Heart left ventricle (tissue), 16 donors: Measurements from ENCODE around the gene LRIG1. TPM values are rescaled to one million over a fixed set of nuclear protein-coding genes. Genes with fewer than 3 reads are reported as not detected.

Experiments
- ATAC-seq, 4 donors: fragments of 200-7000 bp; cut with Tn5 transposase; one replicate each; pipeline ENCODE4 v1.9.1; 2020 to 2022; ENCODE audit warnings: moderate library complexity in 4 of 4, mild to moderate bottlenecking in 3 of 4, moderate number of reproducible peaks in 1 of 4
- DNase-seq, 5 donors: peaks; one replicate each; pipeline ENCODE4 v3.0.0-alpha.2; 2020
- H3K27ac ChIP-seq, 12 donors: fragments of 200-600 bp; sonication (generic) in 4 of 12; one replicate each; pipeline versions ENCODE4 v1.5.0 to v1.8.0; 2016 to 2022; ENCODE audit warnings: mild to moderate bottlenecking in 2 of 12
- H3K27me3 ChIP-seq, 9 donors: fragments of 200-600 bp; sonication (generic) in 2 of 9; one replicate each; pipeline versions ENCODE4 v1.5.1 to v1.8.0; 2016 to 2022; ENCODE audit warnings: mild to moderate bottlenecking in 3 of 9
- H3K36me3 ChIP-seq, 9 donors: fragments of 200-600 bp; sonication (generic) in 2 of 9; one replicate each; pipeline versions ENCODE4 v1.5.0 to v1.8.0; 2018 to 2022; ENCODE audit warnings: mild to moderate bottlenecking in 2 of 9
- H3K4me1 ChIP-seq, 12 donors: fragments of 200-600 bp; sonication (generic) in 4 of 12; one replicate each; pipeline versions ENCODE4 v1.5.0 to v1.8.0; 2016 to 2022; ENCODE audit warnings: mild to moderate bottlenecking in 3 of 12
- H3K4me3 ChIP-seq, 12 donors: fragments of 200-600 bp; sonication (generic) in 4 of 12; one replicate each; pipeline versions ENCODE4 v1.5.0 to v1.8.0; 2017 to 2022; ENCODE audit warnings: mild to moderate bottlenecking in 9 of 12, moderate library complexity in 4 of 12
- H3K9me3 ChIP-seq, 12 donors: fragments of 200-600 bp; sonication (generic) in 4 of 12; one replicate each; pipeline versions ENCODE4 v1.5.0 to v1.8.0; 2016 to 2022; ENCODE audit warnings: mild to moderate bottlenecking in 1 of 12
- POLR2A ChIP-seq, 2 donors: fragments of 450-650 bp; IDR thresholded peaks; one replicate each; pipeline ENCODE4 v1.6.1; 2017; ENCODE audit warnings: antibody characterized with exemption in 2 of 2, mild to moderate bottlenecking in 2 of 2, moderate library complexity in 2 of 2
- WGBS, 4 donors: extraction: QIAGEN DNeasy Blood & Tissue Kit in 2 of 4; methylation state at CpG; one replicate each; pipeline versions ENCODE4 v1.1.5 to v1.1.7; 2013 to 2018; 5-methylcytosine and 5-hydroxymethylcytosine counted together
- intact Hi-C, 10 donors: fragments of 100-400 bp; cut with DNase I; formaldehyde crosslinking; loops; one replicate each; pipeline versions ENCODE4 v1.11.1 to v1.14.2; 2022
- polyA plus RNA-seq, 2 donors: library from polyadenylated mRNA; stranded (reverse); fragments of 200-250 nt; gene quantifications; one replicate each; pipeline ENCODE4 v1.2.3, GENCODE V29; 2013
- total RNA-seq, 9 donors: library from RNA; depleted of rRNA in 2 of 9; stranded (reverse); fragments of >200 nt in 2 of 9; fragmentation: NEBNext Ultra II Directional in 3 of 9; extraction: Animal tissue kit (Norgen Biotek cat#: 25700) in 3 of 9; gene quantifications; one replicate each; pipeline versions ENCODE4 v1.1.0 to v1.2.4, GENCODE V29; 2016 to 2023
- TF ChIP-seq, protein P1 (sequence below), 12 donors: fragments of 200-600 bp; sonication (generic) in 4 of 12; IDR thresholded peaks; one replicate each; pipeline versions ENCODE4 v1.5.0 to v1.8.0; 2018 to 2022; ENCODE audit warnings: antibody characterized with exemption in 12 of 12, mild to moderate bottlenecking in 5 of 12
- donor health status: ischemic (EF 13 %, LVEDD 7.1; RV severe dilation, severe dysfunction).
- donor health status: healthy with polysubstance abuse.
- donor health status: DM: no; HTN: yes; CAD: no.
- donor health status: DM: no; HTN: no; CAD: no.
- donor health status: ischemic (EF 25% LVEDD 6.9; RV normal size, moderate dysfunction).
- donor health status: ischemic (EF 25% LVEDD 5.7; RV mildly dilated, moderate dysfunction).
- donor health status: healthy.
- donor health status: DM: yes; HTN: yes; CAD: no.
- donor health status: ischemic (EF 35%, LVEDD 5.7; RV mildly dilated, moderate dysfunction).
- donor health status: nonischemic (EF 11% LVEDD 7.7; RV severe dilation, severe dysfunction).
- donor health status: DM: yes; HTN: yes; CAD: no.
- donor health status: PGD.
- donor health status: ischemic (EF 29% LVEDD 5.4; RV normal size, mild dysfunction).
- donor health status: nonischemic (EF 23%, LVEDD 6.1; RV moderate dilation, normal function).

LRIG1 gene
- total and polyA plus RNA-seq, 11 donors, result 42.3 to 161 (median 88.8) TPM

DNA sequence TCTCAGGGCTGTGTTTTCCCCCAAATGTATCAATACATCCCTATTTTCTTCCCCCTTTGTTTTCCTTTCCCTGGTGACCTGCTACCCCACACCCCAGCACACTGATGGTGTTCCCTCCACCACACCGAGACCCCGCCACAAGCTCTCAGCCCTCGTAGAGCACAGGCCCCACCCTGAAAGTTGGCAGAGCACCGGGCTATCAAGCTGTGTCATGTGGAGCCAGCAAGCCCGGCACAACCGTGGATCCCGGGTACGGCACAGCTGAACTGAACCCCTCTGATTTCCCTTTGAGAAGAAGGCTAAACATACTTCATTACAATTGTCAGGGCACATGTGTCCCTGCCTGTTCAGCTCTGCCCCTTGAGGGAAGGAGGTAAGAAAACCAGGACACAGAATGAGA, 69.9 kb downstream of the LRIG1 start:
- Histone ChIP-seq H3K36me3 (no peaks in the 10 kb centered on the region), H3K27me3 (no peaks in the 10 kb centered on the region), H3K4me1 (peaks cover 3 to 86% (median 63%) of the 10 kb centered on the region in 12 donors), H3K9me3 (no peaks in the 10 kb centered on the region), H3K4me3 (no peak overlapping the region), H3K27ac (peak overlapping the region in 5 of 12 donors; percentile 1 to 81 (median 26))
- ATAC-seq (no peak), DNase-seq (no peak)
- intact Hi-C loops, result no loop called here
- no peak for TF ChIP-seq POLR2A (IDR thresholded peaks at IDR 0.05)
- TF ChIP-seq, protein P1, sequence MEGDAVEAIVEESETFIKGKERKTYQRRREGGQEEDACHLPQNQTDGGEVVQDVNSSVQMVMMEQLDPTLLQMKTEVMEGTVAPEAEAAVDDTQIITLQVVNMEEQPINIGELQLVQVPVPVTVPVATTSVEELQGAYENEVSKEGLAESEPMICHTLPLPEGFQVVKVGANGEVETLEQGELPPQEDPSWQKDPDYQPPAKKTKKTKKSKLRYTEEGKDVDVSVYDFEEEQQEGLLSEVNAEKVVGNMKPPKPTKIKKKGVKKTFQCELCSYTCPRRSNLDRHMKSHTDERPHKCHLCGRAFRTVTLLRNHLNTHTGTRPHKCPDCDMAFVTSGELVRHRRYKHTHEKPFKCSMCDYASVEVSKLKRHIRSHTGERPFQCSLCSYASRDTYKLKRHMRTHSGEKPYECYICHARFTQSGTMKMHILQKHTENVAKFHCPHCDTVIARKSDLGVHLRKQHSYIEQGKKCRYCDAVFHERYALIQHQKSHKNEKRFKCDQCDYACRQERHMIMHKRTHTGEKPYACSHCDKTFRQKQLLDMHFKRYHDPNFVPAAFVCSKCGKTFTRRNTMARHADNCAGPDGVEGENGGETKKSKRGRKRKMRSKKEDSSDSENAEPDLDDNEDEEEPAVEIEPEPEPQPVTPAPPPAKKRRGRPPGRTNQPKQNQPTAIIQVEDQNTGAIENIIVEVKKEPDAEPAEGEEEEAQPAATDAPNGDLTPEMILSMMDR (IDR thresholded peaks at IDR 0.05), result no peak
- 69 to 85% (median 76%) methylated on average over 8 of the region's 8 CpGs for WGBS, 4 donors

DNA sequence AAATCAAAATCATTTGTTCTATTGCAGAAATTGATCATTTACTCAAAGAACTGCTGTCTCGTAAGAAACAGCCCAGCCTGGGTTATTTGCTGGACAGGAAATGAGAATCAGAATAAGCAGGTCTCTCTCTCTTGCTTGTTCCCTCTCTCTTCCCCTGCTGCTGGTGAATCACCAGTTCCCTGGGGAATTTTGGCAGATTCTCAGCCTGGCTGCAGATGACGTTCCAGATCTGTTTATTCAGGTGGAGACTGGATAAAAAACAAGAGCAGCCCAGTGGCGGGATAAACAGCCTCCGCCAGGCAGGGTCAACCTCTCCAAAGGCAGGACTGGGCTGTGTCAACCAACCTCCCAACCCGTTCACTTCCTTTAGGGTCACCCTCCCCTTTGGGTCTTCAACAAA, 72.1 kb downstream of the LRIG1 start:
- no peak for TF ChIP-seq POLR2A (IDR thresholded peaks at IDR 0.05)
- TF ChIP-seq, protein P1 (IDR thresholded peaks at IDR 0.05), result no peak
- Histone ChIP-seq H3K36me3 (no peaks in the 10 kb centered on the region), H3K9me3 (no peaks in the 10 kb centered on the region), H3K4me3 (no peak overlapping the region), H3K27me3 (no peaks in the 10 kb centered on the region), H3K27ac (peak overlapping the region; percentile 34 to 81 (median 66)), H3K4me1 (peaks cover 3 to 96% (median 77%) of the 10 kb centered on the region in 12 donors)
- intact Hi-C loops, result loop anchor here in 1 of 10 donors (2.0 kb wide), 1 partner anchor 18 kb away; no protein-coding TSS in a partner anchor
- ATAC-seq (peak; percentile 57 to 77 (median 70)), DNase-seq (peak; percentile 75 to 87 (median 82))
- WGBS, 4 donors, result 11 to 17% (median 14%) methylated on average over 5 of the region's 5 CpGs

DNA sequence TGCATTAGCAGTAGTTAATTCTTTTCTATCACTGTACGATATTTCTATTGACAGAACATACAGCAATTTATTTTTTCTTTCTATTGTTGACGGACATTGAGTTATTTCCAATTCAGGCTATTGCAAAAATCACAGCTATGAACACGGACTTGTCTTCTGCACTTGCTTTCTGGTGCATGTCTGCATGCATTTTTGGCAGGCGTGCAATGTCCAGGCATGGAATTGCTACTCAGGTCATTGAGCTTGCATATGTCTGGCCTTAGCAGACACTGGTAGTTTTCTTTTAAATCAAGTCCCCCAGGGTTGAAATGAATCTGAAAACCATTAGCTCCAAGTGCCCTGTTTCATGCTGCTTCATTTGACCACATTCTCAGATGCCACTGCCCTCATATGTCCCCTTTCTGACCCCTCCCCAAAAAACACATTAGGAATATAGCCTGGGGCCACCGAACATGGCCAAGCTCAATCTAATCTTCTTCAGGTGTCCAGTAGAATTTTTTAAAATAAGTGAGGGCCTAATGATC, 72.8 kb downstream of the LRIG1 start:
- ATAC-seq, result no peak
- H3K4me1 ChIP-seq, result peaks cover under 1 to 96% (median 71%) of the 10 kb centered on the region in 12 donors
- WGBS, 4 donors, result 62 to 70% (median 67%) methylated on average over 5 of the region's 5 CpGs
- H3K9me3 ChIP-seq, result no peaks in the 10 kb centered on the region
- TF ChIP-seq, protein P1 (IDR thresholded peaks at IDR 0.05), result no peak
- no peak for TF ChIP-seq POLR2A (IDR thresholded peaks at IDR 0.05)
- H3K36me3 ChIP-seq, result no peaks in the 10 kb centered on the region
- peak overlapping the region in 11 of 12 donors; percentile 46 to 81 (median 69) for H3K27ac ChIP-seq
- intact Hi-C loops, result loop anchor here in 1 of 10 donors (2.0 kb wide), 1 partner anchor 17 kb away; no protein-coding TSS in a partner anchor
- no peak for DNase-seq
- no peaks in the 10 kb centered on the region for H3K27me3 ChIP-seq
- no peak overlapping the region for H3K4me3 ChIP-seq

DNA sequence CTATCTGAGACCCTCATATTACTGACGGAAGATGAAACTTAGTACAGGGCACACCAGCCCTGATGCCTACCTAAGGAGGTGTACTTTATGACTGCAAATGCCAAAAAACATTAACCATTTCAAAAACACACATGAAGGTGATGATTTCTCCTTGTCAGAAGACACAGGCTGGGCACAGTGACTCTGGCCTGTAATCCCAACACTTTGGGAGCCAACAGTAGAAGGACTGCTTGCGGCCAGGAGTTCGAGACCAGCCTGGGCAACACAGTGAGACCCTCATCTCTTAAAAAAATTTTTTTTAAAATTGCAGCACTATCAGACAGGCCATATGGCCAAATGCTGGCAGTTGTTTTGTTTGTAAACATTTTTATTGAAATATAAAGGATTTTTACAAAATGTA, 73.5 kb downstream of the LRIG1 start:
- intact Hi-C loops, result no loop called here
- peaks cover 0 to under 1% (median 0%) of the 10 kb centered on the region in 12 donors for H3K9me3 ChIP-seq
- peaks cover 0 to 96% (median 66%) of the 10 kb centered on the region in 12 donors for H3K4me1 ChIP-seq
- WGBS, 4 donors, result 83 to 93% (median 87%) methylated on average over 3 of the region's 3 CpGs
- DNase-seq, result no peak
- TF ChIP-seq POLR2A (IDR thresholded peaks at IDR 0.05), result no peak
- TF ChIP-seq, protein P1 (IDR thresholded peaks at IDR 0.05), result no peak
- no peak overlapping the region for H3K4me3 ChIP-seq
- no peaks in the 10 kb centered on the region for H3K36me3 ChIP-seq
- peak overlapping the region in 3 of 12 donors; percentile 47 to 81 (median 69) for H3K27ac ChIP-seq
- ATAC-seq, result no peak
- no peaks in the 10 kb centered on the region for H3K27me3 ChIP-seq
